ENCODE measurements around the gene EPX.
"Not testable (repeated sequence)": the region's sequence is repeated elsewhere in the genome, so short reads cannot be mapped to it uniquely, and the experiment has no call there.

EPX gene

GRCh38 chr17:58192612-58193011 lies at the start of gene EPX:
TSS of gene EPX (plus strand) at chr17:58192726. CDS start at chr17:58192847, 121 bp downstream.
- FAIRE-seq = no peak

GRCh38 chr17:58143335-58143734 lies 49.2 kb upstream of the EPX start:
- FAIRE-seq = not testable (repeated sequence)

- FAIRE-seq = no peak
Observed at GRCh38 chr17:58144801-58145200, 47.7 kb upstream of the EPX start.

GRCh38 chr17:58147930-58148434 lies 44.5 kb upstream of the EPX start, which contains the start of gene OR4D1:
TSS of gene OR4D1 (plus strand) at chr17:58148384. CDS start at chr17:58155154, 6,770 bp downstream.
- no peak for FAIRE-seq

- no peak for FAIRE-seq
Observed at GRCh38 chr17:58148609-58149008, 43.9 kb upstream of the EPX start.

- no peak for FAIRE-seq
Observed at GRCh38 chr17:58150394-58150793, 42.1 kb upstream of the EPX start.

- FAIRE-seq = no peak
Observed at GRCh38 chr17:58153046-58153445, 39.5 kb upstream of the EPX start.

- FAIRE-seq = no peak
Observed at GRCh38 chr17:58153671-58154070, 38.9 kb upstream of the EPX start.

GRCh38 chr17:58156839-58157803 lies 35.4 kb upstream of the EPX start:
- no peak for FAIRE-seq

- no peak for FAIRE-seq
Observed at GRCh38 chr17:58158181-58158580, 34.3 kb upstream of the EPX start.

- FAIRE-seq = no peak
Observed at GRCh38 chr17:58161566-58161965, 31.0 kb upstream of the EPX start.

- FAIRE-seq = no peak
Observed at GRCh38 chr17:58165981-58166380, 26.5 kb upstream of the EPX start.

GRCh38 chr17:58166682-58167081 lies 25.8 kb upstream of the EPX start, which contains the start of gene OR4D2:
TSS of gene OR4D2 (plus strand) at chr17:58166982. CDS start at chr17:58169656, 2,674 bp downstream.
- FAIRE-seq = no peak

GRCh38 chr17:58170622-58171021 lies 21.9 kb upstream of the EPX start:
- no peak for FAIRE-seq

GRCh38 chr17:58172369-58173071 lies 20.0 kb upstream of the EPX start:
- FAIRE-seq = no peak

- no peak for FAIRE-seq
Observed at GRCh38 chr17:58174871-58175270, 17.7 kb upstream of the EPX start.

- FAIRE-seq = no peak
Observed at GRCh38 chr17:58176200-58176599, 16.3 kb upstream of the EPX start.

- no peak for FAIRE-seq
Observed at GRCh38 chr17:58181796-58182195, 10.7 kb upstream of the EPX start.

GRCh38 chr17:58183514-58183913 lies 9.0 kb upstream of the EPX start:
- no peak for FAIRE-seq

GRCh38 chr17:58184308-58184985 lies 8.1 kb upstream of the EPX start:
- no peak for FAIRE-seq

GRCh38 chr17:58184986-58185761 lies 7.4 kb upstream of the EPX start:
- FAIRE-seq = no peak

GRCh38 chr17:58186591-58186990 lies 5.9 kb upstream of the EPX start:
- FAIRE-seq = no peak
